Stimulated activated CD4-positive, alpha-beta T cell treated with anti-CD3 and anti-CD28 coated beads, TNF-alpha, amount 100 ng/mL, for 48 hours (primary cell): ENCODE data around the gene PACSIN1.
"Not testable (repeated sequence)": the region's sequence is repeated elsewhere in the genome, so short reads cannot be mapped to it uniquely, and the experiment has no call there.

Source experiments
- DNase-seq, 3 donors: peaks; one replicate each; pipeline ENCODE4 v3.0.0-alpha.2; 2020; ENCODE audit warnings: low read depth in 3 of 3

PACSIN1 gene

GRCh38 chr6:34484899-34485298 lies 19.0 kb downstream of the PACSIN1 start:
- DNase-seq, result peak; percentile 32 to 79 (median 68)

DNA sequence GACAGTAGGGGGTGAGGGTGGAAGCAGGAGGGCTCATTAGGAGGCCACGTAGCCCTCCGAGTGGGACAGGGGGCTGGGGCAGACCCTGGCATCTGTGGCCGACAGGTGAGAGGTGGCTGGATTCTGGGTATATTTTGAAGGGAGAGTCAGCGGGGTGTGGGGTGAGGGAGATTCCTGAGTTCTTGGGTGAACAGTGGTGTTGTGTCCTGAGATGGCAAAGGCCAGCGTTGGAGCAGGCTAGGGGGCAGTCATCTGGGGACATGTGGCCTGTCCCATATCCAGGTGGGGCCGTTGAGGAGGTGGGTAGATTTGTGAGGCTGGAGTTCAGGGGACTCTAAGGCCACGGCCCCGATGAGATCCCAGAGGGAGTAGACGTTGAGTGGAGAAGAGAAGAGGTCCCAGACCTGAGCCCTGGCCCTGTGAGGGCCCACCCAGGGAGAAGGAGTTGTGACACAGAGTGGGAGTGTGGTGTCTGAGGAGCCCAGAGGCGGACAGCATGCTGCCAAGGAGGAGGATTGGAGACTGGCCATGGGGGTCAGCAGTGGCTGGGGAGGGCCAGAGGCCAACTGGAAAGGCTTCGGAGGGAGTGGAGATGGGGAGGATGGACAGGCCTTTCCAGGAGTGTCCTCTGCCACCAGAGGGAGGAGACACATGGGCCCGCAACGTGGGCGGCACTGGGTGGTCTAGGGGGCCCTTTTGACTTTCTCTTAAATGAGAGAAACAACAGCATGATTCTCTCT lies 19.6 kb downstream of the PACSIN1 start:
- DNase-seq, result no peak

DNA sequence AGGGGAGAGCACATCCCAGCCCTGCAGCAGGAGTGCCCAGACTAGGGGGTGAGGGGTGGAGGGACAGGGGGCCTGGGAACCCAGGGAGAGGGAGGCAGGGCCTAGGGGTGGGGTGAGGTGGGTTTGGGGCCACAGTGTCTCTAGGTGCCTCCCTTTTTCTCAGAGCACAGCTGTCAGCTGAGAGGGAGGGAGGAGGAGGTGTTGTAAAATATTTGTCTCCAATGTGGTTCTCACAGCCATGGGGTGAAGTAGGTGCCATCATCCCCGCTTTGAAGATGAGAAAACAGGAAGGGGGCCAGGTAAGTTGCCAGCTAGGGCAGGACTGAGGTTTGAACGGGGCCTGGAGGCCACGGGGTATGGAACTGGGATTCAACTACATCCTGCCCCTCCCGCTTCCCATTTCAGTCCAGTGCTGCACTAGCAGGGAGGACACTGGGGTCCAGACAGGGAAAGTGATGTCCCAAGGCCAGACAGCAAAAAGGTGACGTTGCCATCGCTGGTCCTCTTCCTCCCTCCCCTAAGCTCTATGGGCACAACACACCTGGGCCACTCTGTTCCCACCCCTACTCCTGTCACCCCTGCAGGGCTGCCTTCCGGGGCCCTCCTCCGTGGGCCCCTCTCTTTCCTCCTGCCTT lies 20.3 kb downstream of the PACSIN1 start:
- no peak for DNase-seq

- not testable (repeated sequence) for DNase-seq
Measured at GRCh38 chr6:34486886-34487285, 21.0 kb downstream of the PACSIN1 start.

GRCh38 chr6:34487536-34487935 lies 21.7 kb downstream of the PACSIN1 start:
- DNase-seq, result no peak

DNA sequence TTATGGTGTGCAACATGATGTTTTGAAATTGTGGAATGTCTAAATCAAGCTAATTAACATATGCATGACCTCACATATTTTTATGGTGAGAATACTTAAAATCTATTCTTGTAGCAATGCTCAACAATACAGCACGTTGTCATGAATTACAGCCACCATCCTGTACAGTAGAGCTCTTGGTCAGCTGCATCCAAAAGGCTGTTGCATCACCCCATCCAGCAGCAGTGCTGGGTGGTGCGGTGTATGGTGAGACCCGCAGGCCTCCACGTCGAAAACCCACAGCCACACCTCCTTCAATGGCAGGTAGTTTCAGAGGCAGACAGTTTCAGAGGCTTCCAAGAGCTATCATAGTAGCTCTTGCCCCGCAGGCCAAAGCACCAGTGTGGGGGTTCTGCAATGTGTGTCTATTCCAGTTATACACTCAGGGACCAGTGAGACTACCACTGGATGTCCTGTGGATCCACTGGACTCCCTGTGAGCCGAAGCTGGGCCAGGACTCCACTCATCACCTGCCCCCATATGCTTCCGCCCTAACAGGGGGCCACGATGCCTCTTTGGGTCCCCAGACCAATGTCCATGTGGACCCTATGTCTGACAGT lies 23.4 kb downstream of the PACSIN1 start:
- DNase-seq, result no peak

- no peak for DNase-seq
Measured at GRCh38 chr6:34490390-34491090, 24.7 kb downstream of the PACSIN1 start.

DNA sequence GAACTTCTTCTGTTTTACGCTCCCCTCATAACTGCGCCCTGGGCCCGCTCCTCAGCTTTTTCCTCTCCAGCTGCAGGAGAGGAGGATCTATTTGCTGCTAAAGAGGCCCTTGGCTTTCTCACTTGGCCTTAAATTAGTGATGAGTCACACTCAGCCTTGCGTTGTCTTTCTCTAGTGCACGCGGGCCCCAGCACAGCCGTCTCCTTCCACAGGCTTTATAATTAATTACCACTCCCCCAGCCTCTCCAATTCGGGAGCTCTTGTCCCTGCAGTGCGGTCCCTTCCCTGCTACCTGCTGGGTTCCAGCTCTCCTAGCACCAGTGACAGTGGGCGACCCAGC lies 25.2 kb downstream of the PACSIN1 start:
- DNase-seq, result no peak

GRCh38 chr6:34493344-34493743 lies 27.5 kb downstream of the PACSIN1 start:
- no peak for DNase-seq

DNA sequence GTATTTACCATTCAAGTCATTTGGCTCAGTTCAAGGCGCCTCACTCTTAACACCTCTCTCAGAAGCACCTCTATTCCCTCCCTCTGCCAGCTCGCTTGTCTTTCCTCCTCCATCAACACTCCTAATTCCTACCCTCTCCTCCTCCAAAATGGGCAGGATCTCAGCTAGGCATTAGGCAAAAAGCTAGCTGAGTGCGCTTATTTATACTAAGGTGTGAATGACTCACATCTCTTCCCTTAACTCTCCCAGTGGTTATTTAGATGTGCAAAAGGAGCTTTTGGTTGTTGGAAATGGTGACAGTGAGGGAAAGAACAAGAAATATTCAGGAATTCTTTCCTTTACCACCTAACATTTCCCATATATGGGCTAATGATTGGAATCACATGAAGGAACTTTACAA lies 29.1 kb downstream of the PACSIN1 start:
- no peak for DNase-seq

DNA sequence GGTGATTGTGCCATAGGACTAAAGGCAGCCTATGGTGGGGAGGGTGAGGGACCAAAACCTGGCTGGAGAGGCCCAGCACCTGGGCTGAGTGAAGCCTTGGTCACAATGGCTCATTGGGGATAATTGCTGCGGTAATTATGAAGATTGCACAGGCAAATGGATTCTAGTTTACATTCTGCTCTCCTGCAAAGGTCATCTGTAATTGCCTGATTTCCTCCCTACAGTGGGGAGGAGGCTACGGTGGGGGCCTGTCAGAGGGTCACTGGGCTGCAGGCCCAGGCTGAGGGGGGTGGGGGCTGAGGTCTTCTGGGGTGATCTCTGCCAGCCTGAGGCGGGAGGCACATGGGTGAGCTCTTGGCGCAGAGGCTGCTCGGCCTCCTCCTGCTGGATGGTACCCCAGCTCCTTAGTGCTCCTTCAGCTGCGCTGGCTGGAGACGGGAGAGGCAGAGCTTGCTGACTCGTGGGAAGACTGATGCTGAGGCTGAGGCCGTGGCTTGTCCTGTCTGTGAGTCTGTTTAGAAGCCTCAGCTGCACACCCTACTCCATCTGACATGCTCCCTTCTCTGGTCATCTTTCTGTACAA lies 30.3 kb downstream of the PACSIN1 start:
- DNase-seq, result no peak

DNA sequence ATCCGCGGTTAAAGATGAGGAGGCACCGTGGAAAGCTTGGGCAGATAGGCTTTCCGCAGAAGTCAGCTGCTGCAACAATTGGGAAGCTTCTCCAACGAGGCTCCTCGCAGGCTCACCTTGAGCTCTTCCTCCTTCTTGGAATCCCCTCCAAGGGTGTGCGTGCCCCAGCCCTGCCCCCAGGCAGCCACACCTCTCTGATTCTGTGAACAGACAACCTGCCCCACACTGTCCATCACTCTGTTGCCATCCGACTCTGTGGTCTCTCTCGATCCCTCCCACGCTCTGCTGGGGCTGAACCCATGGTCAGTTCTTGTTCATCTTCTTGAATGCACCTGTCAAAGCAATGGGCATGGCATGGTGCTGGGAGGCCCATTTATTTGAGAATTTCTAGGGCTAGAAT lies 31.5 kb downstream of the PACSIN1 start:
- DNase-seq, result no peak

GRCh38 chr6:34506718-34507117 lies 40.8 kb downstream of the PACSIN1 start:
- DNase-seq, result no peak

- no peak for DNase-seq
Measured at GRCh38 chr6:34508425-34508824, 42.5 kb downstream of the PACSIN1 start.

DNA sequence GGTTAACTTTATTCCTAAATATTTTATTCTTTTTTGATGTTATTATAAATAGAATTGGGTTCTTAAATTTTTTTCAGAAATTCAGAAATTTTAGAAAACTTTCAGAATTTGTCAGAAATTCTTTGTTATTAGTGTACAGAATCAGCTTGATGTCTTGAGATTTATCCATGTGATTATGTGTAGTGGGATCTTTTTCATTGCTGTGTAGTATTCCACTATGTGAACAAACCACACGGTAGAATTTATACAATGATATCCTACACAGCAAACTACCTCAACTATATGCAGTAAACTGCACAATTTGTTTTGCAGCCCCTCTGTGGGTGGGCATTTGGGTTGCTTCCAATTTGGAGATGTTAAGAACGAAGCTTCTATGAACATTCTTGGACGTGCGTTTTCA lies 43.9 kb downstream of the PACSIN1 start:
- DNase-seq, result no peak

- no peak for DNase-seq
Measured at GRCh38 chr6:34510299-34510698, 44.4 kb downstream of the PACSIN1 start.

DNA sequence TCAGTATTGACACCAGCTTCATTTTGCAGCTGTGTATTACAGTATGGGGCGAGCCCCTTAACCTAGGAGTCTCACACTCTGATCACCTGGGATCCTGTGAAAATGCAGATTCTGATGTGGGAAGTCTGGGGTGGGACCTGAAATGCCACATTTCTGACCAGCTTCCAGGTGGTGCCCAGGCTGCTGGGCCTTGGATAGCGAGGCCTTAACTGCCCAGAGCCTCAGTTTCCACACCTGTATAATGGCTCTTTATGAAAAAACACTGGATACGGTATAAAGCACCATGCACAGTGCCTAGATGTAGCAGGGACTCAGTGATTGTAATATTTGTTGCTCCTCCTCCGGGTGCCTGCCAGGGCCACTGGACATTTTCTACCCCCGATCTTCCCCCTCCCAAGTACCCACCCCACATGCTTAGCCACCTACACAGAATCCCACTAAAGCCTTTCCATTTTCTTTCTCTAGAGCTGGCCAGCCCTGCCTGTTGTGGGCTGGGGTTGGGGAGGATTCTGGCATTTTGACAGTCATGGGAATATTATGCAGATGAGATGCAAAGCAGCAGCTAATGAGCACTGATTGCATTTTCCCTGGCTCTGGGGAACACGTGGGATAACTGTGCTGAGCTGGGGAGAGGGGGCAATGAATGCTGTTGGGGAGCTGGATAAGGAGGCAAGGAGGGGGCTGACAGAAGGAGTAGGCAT lies 45.5 kb downstream of the PACSIN1 start:
- DNase-seq, result no peak

GRCh38 chr6:34511915-34512737 lies 46.2 kb downstream of the PACSIN1 start:
- no peak for DNase-seq

- no peak for DNase-seq
Measured at GRCh38 chr6:34512738-34513115, 46.9 kb downstream of the PACSIN1 start.

DNA sequence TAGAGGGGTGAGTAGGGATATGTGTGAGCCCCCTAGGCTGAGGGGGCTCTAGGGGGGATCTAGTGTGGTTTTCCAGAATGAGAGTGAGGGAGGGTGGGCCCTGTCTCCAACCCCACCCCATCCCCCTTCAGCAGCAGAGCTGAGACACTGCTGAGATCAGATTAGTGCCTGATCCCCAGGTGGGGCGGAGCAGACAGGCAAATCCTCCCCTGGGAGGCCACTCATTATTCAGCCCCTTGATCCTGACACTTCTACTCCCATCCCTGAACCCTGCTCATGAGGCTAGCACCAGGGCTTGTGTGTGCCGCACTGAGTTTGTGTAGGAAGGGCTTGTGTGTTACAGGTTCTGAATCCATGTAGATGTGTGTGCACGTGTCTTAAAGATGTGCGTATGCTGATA lies 47.8 kb downstream of the PACSIN1 start:
- DNase-seq, result no peak

- no peak for DNase-seq
Measured at GRCh38 chr6:34514112-34514511, 48.2 kb downstream of the PACSIN1 start.
